WTC11 (cell line): ENCODE data around the gene CMBL.

Source experiments
- ARID4B ChIP-seq: sonication (generic); formaldehyde crosslinking; IDR thresholded peaks from 2 replicates; pipeline ENCODE4 v1.8.0; 2023; ENCODE audit warnings: missing genetic modification reagents, mild to moderate bottlenecking, borderline replicate concordance
- CREM ChIP-seq: sonication (generic); formaldehyde crosslinking; IDR thresholded peaks from 2 replicates; pipeline ENCODE4 v1.8.1; 2022; ENCODE audit warnings: mild to moderate bottlenecking, missing genetic modification reagents, moderate library complexity
- CTCF ChIP-seq: fragments of 200-600 bp; IDR thresholded peaks from 2 replicates; pipeline ENCODE4 v1.8.0; 2022; ENCODE audit warnings: antibody characterized with exemption
- E2F4 ChIP-seq: sonication (generic); formaldehyde crosslinking; IDR thresholded peaks from 2 replicates; pipeline ENCODE4 v1.8.1; 2022; ENCODE audit warnings: low read depth, mild to moderate bottlenecking, moderate library complexity, missing genetic modification reagents, borderline replicate concordance
- ERG ChIP-seq: fragments of 250-450 bp; sonication (Bioruptor Pico); IDR thresholded peaks from 2 replicates; pipeline ENCODE4 v1.8.0; 2021; ENCODE audit warnings: mild to moderate bottlenecking
- FOXJ3 ChIP-seq: sonication (generic); formaldehyde crosslinking; IDR thresholded peaks from 2 replicates; pipeline ENCODE4 v1.9.0; 2021; ENCODE audit warnings: missing genetic modification reagents, mild to moderate bottlenecking, borderline replicate concordance
- JUN ChIP-seq: sonication (generic); formaldehyde crosslinking; IDR thresholded peaks from 2 replicates; pipeline ENCODE4 v1.8.0; 2023; ENCODE audit warnings: mild to moderate bottlenecking, missing genetic modification reagents
- NFE2L1 ChIP-seq: sonication (generic); formaldehyde crosslinking; IDR thresholded peaks from 2 replicates; pipeline ENCODE4 v1.8.1; 2023; ENCODE audit warnings: missing genetic modification reagents
- SMAD3 ChIP-seq: sonication (generic); formaldehyde crosslinking; IDR thresholded peaks from 2 replicates; pipeline ENCODE4 v1.8.0; 2022; ENCODE audit warnings: missing genetic modification reagents, mild to moderate bottlenecking, borderline replicate concordance
- TCF7 ChIP-seq: sonication (generic); formaldehyde crosslinking; IDR thresholded peaks from 2 replicates; pipeline ENCODE4 v1.8.0; 2022; ENCODE audit warnings: mild to moderate bottlenecking, low read depth, missing genetic modification reagents, moderate library complexity
- USF2 ChIP-seq: sonication (generic); formaldehyde crosslinking; IDR thresholded peaks from 2 replicates; pipeline ENCODE4 v1.8.1; 2023; ENCODE audit warnings: mild to moderate bottlenecking, missing genetic modification reagents, moderate library complexity
- ZNF219 ChIP-seq: sonication (generic); formaldehyde crosslinking; IDR thresholded peaks from 2 replicates; pipeline ENCODE4 v1.8.0; 2023; ENCODE audit warnings: missing genetic modification reagents, mild to moderate bottlenecking, borderline replicate concordance

- TF ChIP-seq ERG (CRISPR knock-in tag) (no peak), CTCF (no peak), SMAD3 (CRISPR knock-in tag) (no peak), TCF7 (CRISPR knock-in tag) (no peak), E2F4 (CRISPR knock-in tag) (no peak), JUN (CRISPR knock-in tag) (no peak), CREM (CRISPR knock-in tag) (no peak), USF2 (CRISPR knock-in tag) (no peak), ZNF219 (CRISPR knock-in tag) (no peak), FOXJ3 (CRISPR knock-in tag) (no peak), ARID4B (no peak), NFE2L1 (CRISPR knock-in tag) (no peak)
These were observed 63.3 kb downstream of the CMBL start for GRCh38 chr5:10244342-10244944.
